HEK293 (cell line): Measurements from ENCODE around the gene LAIR2.

Experiments used
- CTCF ChIA-PET: fragments of 350-600 bp; formaldehyde crosslinking; extraction: SDS; loops from one replicate; lab custom pipeline; 2021; ENCODE audit warnings: antibody characterized with exemption; lab: Yijun Ruan, JAX
- POLR2A ChIA-PET: fragments of 300-600 bp; formaldehyde crosslinking; extraction: SDS; loops from one replicate; lab custom pipeline; 2020; ENCODE audit warnings: antibody characterized with exemption, inconsistent platforms; lab: Yijun Ruan, JAX
- H3K27ac ChIP-seq: fragments of 200-500 bp; sonication (Bioruptor generic); 2 replicates; pipeline ENCODE4 v1.5.1; 2014; ENCODE audit warnings: low read depth, low read length, control low read depth, inconsistent platforms; ENCODE audit errors: extremely low read depth
- H3K36me3 ChIP-seq, 2 experiments: fragments of 200-500 bp in 1 of 2; sonication (Bioruptor generic) in 1 of 2; 1 replicate in 1 of 2; 2 replicates in 1 of 2; pipeline ENCODE4 v1.5.1; 2014 to 2017; ENCODE audit warnings: inconsistent platforms in 2 of 2, low read length in 2 of 2; ENCODE audit not compliant: control insufficient read depth in 2 of 2, insufficient read depth in 1 of 2
- H3K4me1 ChIP-seq: fragments of 200-500 bp; sonication (Bioruptor generic); 2 replicates; pipeline ENCODE4 v1.5.1; 2014; ENCODE audit warnings: mild to moderate bottlenecking, low read length, inconsistent platforms; ENCODE audit not compliant: control insufficient read depth, insufficient read depth
- H3K4me3 ChIP-seq: 2 replicates; pipeline ENCODE4 v1.5.1; 2011; ENCODE audit warnings: low read depth, mild to moderate bottlenecking, control low read depth, low read length, moderate library complexity
- H3K9me3 ChIP-seq: fragments of 200-500 bp; sonication (Bioruptor generic); 2 replicates; pipeline ENCODE4 v1.5.1; 2014; ENCODE audit warnings: low read depth, low read length, inconsistent platforms; ENCODE audit not compliant: control insufficient read depth, insufficient read depth
- KLF10 ChIP-seq: fragments of 450-650 bp; IDR thresholded peaks from 2 replicates; pipeline ENCODE4 v1.5.1; 2018; ENCODE audit warnings: missing biosample characterization, mild to moderate bottlenecking, missing genetic modification characterization
- KLF9 ChIP-seq: fragments of 450-650 bp; formaldehyde crosslinking; IDR thresholded peaks from 2 replicates; pipeline ENCODE4 v1.5.1; 2016; ENCODE audit warnings: missing biosample characterization, missing genetic modification characterization, low read depth
- SP2 ChIP-seq: fragments of 450-650 bp; formaldehyde crosslinking; IDR thresholded peaks from 2 replicates; pipeline ENCODE4 v1.5.1; 2016; ENCODE audit warnings: missing biosample characterization, missing genetic modification characterization
- ZFP3 ChIP-seq: fragments of 450-650 bp; formaldehyde crosslinking; IDR thresholded peaks from 2 replicates; pipeline ENCODE4 v1.5.1; 2016; ENCODE audit warnings: low read depth, missing biosample characterization, missing genetic modification characterization
- ZNF121 ChIP-seq: fragments of 450-650 bp; formaldehyde crosslinking; IDR thresholded peaks from 2 replicates; pipeline ENCODE4 v1.5.1; 2016; ENCODE audit warnings: missing biosample characterization, missing genetic modification characterization
- ZNF132 ChIP-seq: fragments of 450-650 bp; formaldehyde crosslinking; IDR thresholded peaks from 2 replicates; pipeline ENCODE4 v1.5.1; 2017; ENCODE audit warnings: missing biosample characterization, missing genetic modification characterization, borderline replicate concordance
- ZNF248 ChIP-seq: fragments of 450-650 bp; formaldehyde crosslinking; IDR thresholded peaks from 2 replicates; pipeline ENCODE4 v1.5.1; 2017; ENCODE audit warnings: missing biosample characterization, missing genetic modification characterization
- ZNF311 ChIP-seq: fragments of 450-650 bp; formaldehyde crosslinking; IDR thresholded peaks from 2 replicates; pipeline ENCODE4 v1.5.1; 2017; ENCODE audit warnings: missing biosample characterization, missing genetic modification characterization, borderline replicate concordance
- ZNF433 ChIP-seq: fragments of 450-650 bp; formaldehyde crosslinking; IDR thresholded peaks from 2 replicates; pipeline ENCODE4 v1.5.1; 2016; ENCODE audit warnings: missing biosample characterization, missing genetic modification characterization, low read depth
- ZNF529 ChIP-seq: fragments of 450-650 bp; formaldehyde crosslinking; IDR thresholded peaks from 2 replicates; pipeline ENCODE4 v1.5.1; 2017; ENCODE audit warnings: missing genetic modification characterization, missing biosample characterization; ENCODE audit not compliant: insufficient replicate concordance
- ZNF624 ChIP-seq: fragments of 450-650 bp; formaldehyde crosslinking; IDR thresholded peaks from 2 replicates; pipeline ENCODE4 v1.5.1; 2017; ENCODE audit warnings: missing biosample characterization, missing genetic modification characterization
- ZNF629 ChIP-seq: fragments of 450-650 bp; formaldehyde crosslinking; IDR thresholded peaks from 2 replicates; pipeline ENCODE4 v1.5.1; 2017; ENCODE audit warnings: missing biosample characterization, missing genetic modification characterization
- ZNF837 ChIP-seq: fragments of 450-650 bp; formaldehyde crosslinking; IDR thresholded peaks from 2 replicates; pipeline ENCODE4 v1.5.1; 2016; ENCODE audit warnings: missing biosample characterization, missing genetic modification characterization
- ZSCAN16 ChIP-seq: fragments of 450-650 bp; formaldehyde crosslinking; IDR thresholded peaks from 2 replicates; pipeline ENCODE4 v1.5.1; 2016; ENCODE audit warnings: missing biosample characterization, missing genetic modification characterization
- ZSCAN23 ChIP-seq: fragments of 450-650 bp; formaldehyde crosslinking; IDR thresholded peaks from 2 replicates; pipeline ENCODE4 v1.5.1; 2016; ENCODE audit warnings: missing biosample characterization, missing genetic modification characterization
- ZXDB ChIP-seq: fragments of 450-650 bp; formaldehyde crosslinking; IDR thresholded peaks from 2 replicates; pipeline ENCODE4 v1.5.1; 2016; ENCODE audit warnings: missing biosample characterization, missing genetic modification characterization
- TF ChIP-seq, protein P1 (sequence below): fragments of 450-650 bp; formaldehyde crosslinking; IDR thresholded peaks from 2 replicates; pipeline ENCODE4 v1.5.1; 2016; ENCODE audit warnings: missing biosample characterization, missing genetic modification characterization
- TF ChIP-seq, protein P2 (sequence below): fragments of 450-650 bp; formaldehyde crosslinking; IDR thresholded peaks from 2 replicates; pipeline ENCODE4 v1.5.1; 2016; ENCODE audit warnings: missing biosample characterization, missing genetic modification characterization
- TF ChIP-seq, protein P3 (sequence below): fragments of 450-650 bp; formaldehyde crosslinking; IDR thresholded peaks from 2 replicates; pipeline ENCODE4 v1.5.1; 2016; ENCODE audit warnings: missing biosample characterization, missing genetic modification characterization
- TF ChIP-seq, protein P4 (sequence below): sonication (generic); formaldehyde crosslinking; IDR thresholded peaks from 2 replicates; pipeline ENCODE4 v1.8.1; 2022; ENCODE audit warnings: mild to moderate bottlenecking, moderate library complexity, missing genetic modification reagents

The LAIR2 gene

DNA sequence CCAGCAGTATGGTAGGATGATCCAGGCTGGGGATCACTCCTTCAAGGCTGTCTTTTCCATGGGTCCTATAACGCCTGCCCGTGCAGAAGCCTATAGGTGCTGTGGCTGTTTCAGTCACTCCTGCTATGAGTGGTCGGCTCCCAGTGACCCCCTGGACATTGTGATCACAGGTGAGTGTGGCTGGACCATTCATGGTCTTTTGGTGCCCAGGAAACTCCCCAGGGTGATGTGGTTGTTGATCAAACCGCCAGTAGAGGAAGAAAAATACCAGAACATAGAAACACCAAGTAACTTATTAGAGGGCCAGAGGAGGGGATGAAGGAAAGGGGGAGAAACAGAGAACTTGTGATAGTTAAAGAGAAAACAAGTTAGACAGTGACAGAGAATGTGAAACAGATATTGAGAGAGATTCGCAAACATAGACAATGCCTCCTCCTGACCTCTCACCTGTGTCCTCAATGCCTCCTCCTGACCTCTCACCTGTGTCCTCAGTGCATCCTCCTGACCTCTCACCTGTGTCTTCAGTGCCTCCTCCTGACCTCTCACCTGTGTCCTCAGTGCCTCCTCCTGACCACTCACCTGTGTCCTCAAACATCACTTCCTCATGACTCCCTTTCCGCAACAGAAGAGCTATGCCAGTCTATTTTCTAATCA lies 19.4 kb downstream of the LAIR2 start (continued):
- TF ChIP-seq, protein P1, sequence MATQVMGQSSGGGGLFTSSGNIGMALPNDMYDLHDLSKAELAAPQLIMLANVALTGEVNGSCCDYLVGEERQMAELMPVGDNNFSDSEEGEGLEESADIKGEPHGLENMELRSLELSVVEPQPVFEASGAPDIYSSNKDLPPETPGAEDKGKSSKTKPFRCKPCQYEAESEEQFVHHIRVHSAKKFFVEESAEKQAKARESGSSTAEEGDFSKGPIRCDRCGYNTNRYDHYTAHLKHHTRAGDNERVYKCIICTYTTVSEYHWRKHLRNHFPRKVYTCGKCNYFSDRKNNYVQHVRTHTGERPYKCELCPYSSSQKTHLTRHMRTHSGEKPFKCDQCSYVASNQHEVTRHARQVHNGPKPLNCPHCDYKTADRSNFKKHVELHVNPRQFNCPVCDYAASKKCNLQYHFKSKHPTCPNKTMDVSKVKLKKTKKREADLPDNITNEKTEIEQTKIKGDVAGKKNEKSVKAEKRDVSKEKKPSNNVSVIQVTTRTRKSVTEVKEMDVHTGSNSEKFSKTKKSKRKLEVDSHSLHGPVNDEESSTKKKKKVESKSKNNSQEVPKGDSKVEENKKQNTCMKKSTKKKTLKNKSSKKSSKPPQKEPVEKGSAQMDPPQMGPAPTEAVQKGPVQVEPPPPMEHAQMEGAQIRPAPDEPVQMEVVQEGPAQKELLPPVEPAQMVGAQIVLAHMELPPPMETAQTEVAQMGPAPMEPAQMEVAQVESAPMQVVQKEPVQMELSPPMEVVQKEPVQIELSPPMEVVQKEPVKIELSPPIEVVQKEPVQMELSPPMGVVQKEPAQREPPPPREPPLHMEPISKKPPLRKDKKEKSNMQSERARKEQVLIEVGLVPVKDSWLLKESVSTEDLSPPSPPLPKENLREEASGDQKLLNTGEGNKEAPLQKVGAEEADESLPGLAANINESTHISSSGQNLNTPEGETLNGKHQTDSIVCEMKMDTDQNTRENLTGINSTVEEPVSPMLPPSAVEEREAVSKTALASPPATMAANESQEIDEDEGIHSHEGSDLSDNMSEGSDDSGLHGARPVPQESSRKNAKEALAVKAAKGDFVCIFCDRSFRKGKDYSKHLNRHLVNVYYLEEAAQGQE (tag by site-specific recombination), result no peak
- TF ChIP-seq KLF9 (tag by site-specific recombination) (no peak), ZFP3 (tag by site-specific recombination) (no peak), ZNF311 (tag by site-specific recombination) (no peak), ZNF433 (tag by site-specific recombination) (no peak)
- TF ChIP-seq, all 188 proteins: peak for 0

DNA sequence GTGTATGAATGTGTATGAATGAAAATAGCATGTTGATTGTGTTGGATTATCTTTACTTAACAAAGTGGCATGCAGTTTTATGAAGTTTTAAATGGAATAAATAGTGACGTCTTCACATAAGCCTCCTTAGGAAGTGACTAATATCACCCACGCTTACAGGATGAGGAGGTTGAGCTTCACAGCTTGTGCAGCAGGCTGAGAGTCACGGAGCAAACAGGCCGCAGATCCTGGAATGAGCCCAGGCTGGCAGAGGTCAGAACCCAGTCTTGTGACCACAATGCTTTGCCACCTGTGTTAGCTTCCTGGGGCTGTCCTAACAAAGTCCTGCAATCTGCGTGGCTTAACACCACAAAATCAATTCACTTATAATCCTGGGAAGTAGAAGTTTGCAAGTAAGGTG lies 20.8 kb downstream of the LAIR2 start:
- Histone ChIP-seq H3K4me1 (no peaks in the 10 kb centered on the region), H3K4me3 (no peak overlapping the region), H3K9me3 (no peaks in the 10 kb centered on the region), H3K27ac (no peak overlapping the region), H3K36me3 (no peaks in the 10 kb centered on the region)
- POLR2A ChIA-PET, result no interaction called here
- TF ChIP-seq ZSCAN23 (tag by site-specific recombination), result no peak
- TF ChIP-seq ZNF837 (tag by site-specific recombination), result no peak
- no peak for TF ChIP-seq ZNF132
- TF ChIP-seq, protein P2, sequence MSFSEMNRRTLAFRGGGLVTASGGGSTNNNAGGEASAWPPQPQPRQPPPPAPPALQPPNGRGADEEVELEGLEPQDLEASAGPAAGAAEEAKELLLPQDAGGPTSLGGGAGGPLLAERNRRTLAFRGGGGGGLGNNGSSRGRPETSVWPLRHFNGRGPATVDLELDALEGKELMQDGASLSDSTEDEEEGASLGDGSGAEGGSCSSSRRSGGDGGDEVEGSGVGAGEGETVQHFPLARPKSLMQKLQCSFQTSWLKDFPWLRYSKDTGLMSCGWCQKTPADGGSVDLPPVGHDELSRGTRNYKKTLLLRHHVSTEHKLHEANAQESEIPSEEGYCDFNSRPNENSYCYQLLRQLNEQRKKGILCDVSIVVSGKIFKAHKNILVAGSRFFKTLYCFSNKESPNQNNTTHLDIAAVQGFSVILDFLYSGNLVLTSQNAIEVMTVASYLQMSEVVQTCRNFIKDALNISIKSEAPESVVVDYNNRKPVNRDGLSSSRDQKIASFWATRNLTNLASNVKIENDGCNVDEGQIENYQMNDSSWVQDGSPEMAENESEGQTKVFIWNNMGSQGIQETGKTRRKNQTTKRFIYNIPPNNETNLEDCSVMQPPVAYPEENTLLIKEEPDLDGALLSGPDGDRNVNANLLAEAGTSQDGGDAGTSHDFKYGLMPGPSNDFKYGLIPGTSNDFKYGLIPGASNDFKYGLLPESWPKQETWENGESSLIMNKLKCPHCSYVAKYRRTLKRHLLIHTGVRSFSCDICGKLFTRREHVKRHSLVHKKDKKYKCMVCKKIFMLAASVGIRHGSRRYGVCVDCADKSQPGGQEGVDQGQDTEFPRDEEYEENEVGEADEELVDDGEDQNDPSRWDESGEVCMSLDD, result no peak
- TF ChIP-seq ZXDB (tag by site-specific recombination), result no peak
- no peak for TF ChIP-seq SP2
- TF ChIP-seq, protein P3, sequence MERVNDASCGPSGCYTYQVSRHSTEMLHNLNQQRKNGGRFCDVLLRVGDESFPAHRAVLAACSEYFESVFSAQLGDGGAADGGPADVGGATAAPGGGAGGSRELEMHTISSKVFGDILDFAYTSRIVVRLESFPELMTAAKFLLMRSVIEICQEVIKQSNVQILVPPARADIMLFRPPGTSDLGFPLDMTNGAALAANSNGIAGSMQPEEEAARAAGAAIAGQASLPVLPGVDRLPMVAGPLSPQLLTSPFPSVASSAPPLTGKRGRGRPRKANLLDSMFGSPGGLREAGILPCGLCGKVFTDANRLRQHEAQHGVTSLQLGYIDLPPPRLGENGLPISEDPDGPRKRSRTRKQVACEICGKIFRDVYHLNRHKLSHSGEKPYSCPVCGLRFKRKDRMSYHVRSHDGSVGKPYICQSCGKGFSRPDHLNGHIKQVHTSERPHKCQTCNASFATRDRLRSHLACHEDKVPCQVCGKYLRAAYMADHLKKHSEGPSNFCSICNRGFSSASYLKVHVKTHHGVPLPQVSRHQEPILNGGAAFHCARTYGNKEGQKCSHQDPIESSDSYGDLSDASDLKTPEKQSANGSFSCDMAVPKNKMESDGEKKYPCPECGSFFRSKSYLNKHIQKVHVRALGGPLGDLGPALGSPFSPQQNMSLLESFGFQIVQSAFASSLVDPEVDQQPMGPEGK (tag by site-specific recombination), result no peak
- TF ChIP-seq ZNF121 (tag by site-specific recombination), result no peak
- TF ChIP-seq ZNF529 (tag by site-specific recombination), result no peak
- TF ChIP-seq ZSCAN16 (tag by site-specific recombination), result no peak
- no peak for TF ChIP-seq ZNF629 (tag by site-specific recombination)
- TF ChIP-seq, protein P4, sequence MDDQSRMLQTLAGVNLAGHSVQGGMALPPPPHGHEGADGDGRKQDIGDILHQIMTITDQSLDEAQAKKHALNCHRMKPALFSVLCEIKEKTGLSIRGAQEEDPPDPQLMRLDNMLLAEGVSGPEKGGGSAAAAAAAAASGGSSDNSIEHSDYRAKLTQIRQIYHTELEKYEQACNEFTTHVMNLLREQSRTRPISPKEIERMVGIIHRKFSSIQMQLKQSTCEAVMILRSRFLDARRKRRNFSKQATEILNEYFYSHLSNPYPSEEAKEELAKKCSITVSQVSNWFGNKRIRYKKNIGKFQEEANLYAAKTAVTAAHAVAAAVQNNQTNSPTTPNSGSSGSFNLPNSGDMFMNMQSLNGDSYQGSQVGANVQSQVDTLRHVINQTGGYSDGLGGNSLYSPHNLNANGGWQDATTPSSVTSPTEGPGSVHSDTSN (CRISPR knock-in tag), result no peak
- TF ChIP-seq ZNF248 (tag by site-specific recombination), result no peak
- TF ChIP-seq ZNF624 (tag by site-specific recombination), result no peak
- no peak for TF ChIP-seq KLF10 (tag by site-specific recombination)
- TF ChIP-seq, all 188 proteins: peak for 0
- CTCF ChIA-PET, result interaction anchor here (0.6 to 0.7 kb wide), 3 partner anchors 32 to 1810 kb away, joined by 3 read pairs; no protein-coding TSS in a partner anchor
